T-helper 1 cell treated with Interleukin-12 subunit alpha and Interleukin-12 subunit beta and Interleukin-4 antibody, amounts not matched to agents 30 μg/mL and 1 μg/mL, for 36 hours (primary cell): ENCODE data around the gene TMEM139.
A peak's percentile ranks its signal among the peaks of the same experiment; 100 is the strongest.

Experiments used
- H3K27ac Mint-ChIP-seq: one replicate; pipeline ENCODE4 v1.8.0; 2021; ENCODE audit warnings: mild to moderate bottlenecking, mixed read lengths
- H3K27me3 Mint-ChIP-seq: one replicate; pipeline ENCODE4 v1.8.0; 2021; ENCODE audit warnings: low read depth, mixed read lengths
- H3K36me3 Mint-ChIP-seq: one replicate; pipeline ENCODE4 v1.8.0; 2021; ENCODE audit warnings: low read depth, mixed read lengths
- H3K4me1 Mint-ChIP-seq: one replicate; pipeline ENCODE4 v1.8.0; 2021; ENCODE audit warnings: low read depth, mixed read lengths
- H3K4me3 Mint-ChIP-seq: one replicate; pipeline ENCODE4 v1.8.0; 2021; ENCODE audit warnings: mild to moderate bottlenecking, moderate library complexity, mixed read lengths
- H3K9me3 Mint-ChIP-seq: one replicate; pipeline ENCODE4 v1.8.0; 2021; ENCODE audit warnings: mixed read lengths

TMEM139 gene

DNA sequence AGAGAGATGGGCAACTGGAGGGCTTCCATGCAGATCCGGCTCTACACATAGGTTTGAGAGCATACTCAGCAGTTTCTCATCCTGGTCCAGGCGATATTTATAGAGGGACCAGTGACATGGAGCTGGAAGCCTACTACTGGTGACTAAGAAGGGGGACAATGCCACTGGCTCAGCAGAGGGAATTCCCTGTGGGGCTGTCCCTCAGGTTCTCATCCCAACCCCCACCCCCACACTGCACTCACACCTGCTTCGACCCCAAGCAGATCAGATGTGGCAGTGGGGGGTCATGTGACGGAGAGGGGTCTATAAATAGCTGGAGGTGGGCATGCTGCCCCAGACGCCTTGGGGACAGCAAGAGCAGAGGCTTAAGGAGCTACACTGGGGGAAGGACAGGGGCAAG, 31.0 kb downstream of the TMEM139 start, which contains the start of gene CLCN1:
TSS of gene CLCN1 (plus strand) at position 336 of the 400 bp plus-strand sequence. CDS start 102 bp downstream, outside the sequence.
- H3K9me3 Mint-ChIP-seq, result no peaks in the 10 kb centered on the region
- no peak within 1 kb of the TSS for H3K4me3 Mint-ChIP-seq
- peaks cover 21% of the 10 kb centered on the region for H3K4me1 Mint-ChIP-seq
- H3K27me3 Mint-ChIP-seq, result peaks cover 18% of the 10 kb centered on the region
- H3K27ac Mint-ChIP-seq, result no peak within 1 kb of the TSS
- H3K36me3 Mint-ChIP-seq, result peaks cover 5% of the 10 kb centered on the region

DNA sequence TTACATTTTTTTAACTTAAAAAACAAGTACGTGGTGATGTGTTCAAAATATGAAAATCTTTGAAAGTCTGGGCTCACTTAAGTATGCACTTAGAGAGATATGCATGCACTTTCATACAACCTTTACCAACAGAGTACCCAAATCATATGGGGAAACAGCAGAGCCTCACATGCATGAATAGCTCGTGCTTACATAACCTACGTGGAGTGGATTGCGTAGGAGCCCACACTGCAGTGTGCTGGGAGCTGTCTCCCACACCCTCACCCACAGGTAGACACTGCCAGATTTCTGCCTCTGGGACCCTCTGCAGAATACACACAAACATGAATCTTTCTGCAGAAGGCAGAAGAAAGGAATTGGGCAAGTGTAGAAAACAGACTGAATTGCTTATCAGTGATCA, 31.7 kb downstream of the TMEM139 start:
- no peak overlapping the region for H3K27ac Mint-ChIP-seq
- no peaks in the 10 kb centered on the region for H3K9me3 Mint-ChIP-seq
- peaks cover 16% of the 10 kb centered on the region for H3K4me1 Mint-ChIP-seq
- peaks cover 18% of the 10 kb centered on the region for H3K27me3 Mint-ChIP-seq
- no peak overlapping the region for H3K4me3 Mint-ChIP-seq
- H3K36me3 Mint-ChIP-seq, result peaks cover 5% of the 10 kb centered on the region

DNA sequence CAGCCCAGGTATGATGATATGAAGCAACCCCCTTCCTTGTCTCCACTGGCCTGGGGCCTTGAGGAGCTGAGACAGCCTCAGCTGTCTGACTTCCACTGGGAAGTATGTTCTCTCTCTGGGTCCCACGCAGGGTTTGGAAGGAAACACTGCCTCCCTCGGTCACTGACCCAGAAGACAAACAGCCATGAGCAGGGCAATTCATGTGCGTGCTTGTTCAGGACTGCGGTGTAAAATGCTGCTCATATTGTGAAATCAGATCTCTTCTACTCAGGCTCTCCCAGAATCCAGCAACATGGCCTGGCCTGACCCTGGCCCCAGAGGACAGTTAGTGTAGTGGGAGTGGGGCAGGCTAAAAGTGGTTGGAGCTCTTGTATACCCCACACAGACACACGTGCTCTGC, 33.9 kb downstream of the TMEM139 start:
- H3K27ac Mint-ChIP-seq, result peak overlapping the region; percentile 37
- H3K4me1 Mint-ChIP-seq, result peaks cover 11% of the 10 kb centered on the region
- H3K9me3 Mint-ChIP-seq, result no peaks in the 10 kb centered on the region
- H3K36me3 Mint-ChIP-seq, result peaks cover 4% of the 10 kb centered on the region
- no peak overlapping the region for H3K4me3 Mint-ChIP-seq
- peaks cover 18% of the 10 kb centered on the region for H3K27me3 Mint-ChIP-seq

DNA sequence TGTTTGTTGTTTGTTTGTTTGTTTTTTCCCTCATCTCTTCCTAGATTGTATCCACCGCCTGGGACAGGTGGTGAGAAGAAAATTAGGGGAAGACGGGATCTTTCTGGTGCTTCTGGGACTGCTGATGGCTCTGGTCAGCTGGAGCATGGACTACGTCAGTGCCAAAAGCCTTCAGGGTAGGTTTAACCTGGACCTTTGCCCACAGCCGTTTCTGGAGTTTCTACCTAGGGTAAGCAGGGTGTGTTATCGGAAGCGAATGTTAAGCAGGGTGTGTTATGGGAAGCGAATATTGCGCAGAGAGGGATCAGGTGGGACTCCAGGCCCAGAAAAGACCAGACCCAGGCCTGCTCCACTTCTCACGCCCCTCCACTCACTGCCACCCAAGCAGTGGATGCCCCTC, 35.9 kb downstream of the TMEM139 start:
- peaks cover 3% of the 10 kb centered on the region for H3K36me3 Mint-ChIP-seq
- H3K4me3 Mint-ChIP-seq, result no peak overlapping the region
- peaks cover 27% of the 10 kb centered on the region for H3K27me3 Mint-ChIP-seq
- no peak overlapping the region for H3K27ac Mint-ChIP-seq
- no peaks in the 10 kb centered on the region for H3K9me3 Mint-ChIP-seq
- H3K4me1 Mint-ChIP-seq, result peaks cover 19% of the 10 kb centered on the region

DNA sequence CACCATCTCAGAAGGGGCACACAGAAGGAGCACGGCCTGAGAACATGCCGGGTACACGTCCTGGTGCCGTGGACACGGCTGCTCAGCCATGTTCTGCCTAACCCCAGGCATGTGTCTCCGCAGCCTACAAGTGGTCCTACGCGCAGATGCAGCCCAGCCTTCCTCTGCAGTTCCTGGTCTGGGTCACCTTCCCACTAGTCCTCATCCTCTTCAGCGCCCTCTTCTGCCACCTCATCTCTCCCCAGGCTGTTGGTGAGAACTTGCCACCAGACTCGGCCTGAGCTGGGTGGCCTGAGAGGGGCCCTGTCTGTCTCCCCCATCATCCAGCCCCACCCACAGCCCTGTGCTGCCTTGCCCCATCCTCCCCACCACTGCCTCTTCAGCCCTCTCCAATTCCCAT, 36.5 kb downstream of the TMEM139 start:
- no peak overlapping the region for H3K27ac Mint-ChIP-seq
- peaks cover 27% of the 10 kb centered on the region for H3K27me3 Mint-ChIP-seq
- peaks cover 3% of the 10 kb centered on the region for H3K36me3 Mint-ChIP-seq

DNA sequence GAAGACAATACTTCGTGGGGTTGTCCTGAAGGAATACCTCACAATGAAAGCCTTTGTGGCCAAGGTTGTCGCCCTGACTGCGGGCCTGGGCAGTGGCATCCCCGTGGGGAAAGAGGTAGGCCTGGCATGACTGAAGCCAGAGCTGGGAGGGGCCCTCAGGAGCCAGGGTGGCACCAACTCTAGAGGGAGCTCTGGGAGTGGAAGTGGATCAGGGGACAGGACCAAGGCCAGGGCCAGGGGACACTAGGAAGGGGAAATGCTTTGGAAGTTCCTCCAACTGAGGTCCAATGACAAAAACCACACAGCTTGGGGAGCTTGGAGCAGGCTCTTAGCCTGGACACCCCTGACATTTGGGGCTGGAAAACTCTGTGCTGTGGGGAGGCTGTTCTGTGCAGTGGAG, 37.0 kb downstream of the TMEM139 start:
- Mint-ChIP-seq H3K27ac (no peak overlapping the region), H3K4me3 (no peak overlapping the region), H3K9me3 (no peaks in the 10 kb centered on the region), H3K36me3 (peaks cover 3% of the 10 kb centered on the region), H3K4me1 (peaks cover 22% of the 10 kb centered on the region), H3K27me3 (peaks cover 25% of the 10 kb centered on the region)

More for the DNA sequence above, 36.5 kb downstream of the TMEM139 start:
- Mint-ChIP-seq H3K9me3 (no peaks in the 10 kb centered on the region), H3K4me3 (no peak overlapping the region), H3K4me1 (peaks cover 22% of the 10 kb centered on the region)

DNA sequence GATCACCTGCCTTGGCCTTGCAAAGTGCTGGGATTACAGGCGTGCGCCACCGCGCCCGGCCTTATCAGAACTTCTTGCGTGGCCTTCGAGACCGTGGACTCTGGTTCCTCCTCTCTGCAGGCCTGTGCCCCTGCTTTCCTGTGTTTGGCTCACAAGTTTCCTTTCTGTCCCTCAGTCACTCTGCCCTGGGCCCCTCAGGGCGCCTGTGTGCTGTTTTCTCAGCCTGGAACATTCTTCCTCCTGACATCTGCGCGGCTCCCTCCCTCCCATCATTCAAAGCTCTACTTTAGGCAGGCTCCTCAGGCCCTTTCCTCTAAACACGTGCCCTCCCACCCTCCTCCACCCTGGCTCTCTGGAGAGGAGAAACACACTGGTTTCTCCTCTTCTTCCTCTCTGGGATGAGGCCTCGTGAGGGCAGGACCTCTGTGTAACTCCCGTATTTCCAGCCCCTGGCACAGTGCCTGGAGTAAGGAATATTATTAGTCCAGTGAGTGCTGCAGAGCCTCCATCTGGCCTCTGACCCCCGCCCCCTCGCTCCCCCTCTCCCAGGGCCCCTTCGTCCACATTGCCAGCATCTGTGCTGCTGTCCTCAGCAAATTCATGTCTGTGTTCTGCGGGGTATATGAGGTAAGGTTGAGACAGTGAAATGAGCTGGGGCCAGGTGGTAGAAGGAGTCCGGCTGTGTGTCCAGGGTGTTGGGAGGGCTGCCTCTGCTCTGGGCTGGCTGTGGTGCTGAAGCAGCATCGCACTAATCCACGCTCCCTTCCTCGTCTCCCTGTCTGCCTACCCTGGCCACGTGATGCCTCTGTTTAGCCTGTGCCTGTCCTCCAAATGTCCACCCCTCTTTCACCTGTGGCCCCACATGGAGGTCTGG, 38.2 kb downstream of the TMEM139 start:
- Mint-ChIP-seq H3K4me3 (no peak overlapping the region), H3K36me3 (peaks cover 3% of the 10 kb centered on the region), H3K27ac (peak overlapping the region; percentile 11), H3K27me3 (peaks cover 22% of the 10 kb centered on the region), H3K9me3 (no peaks in the 10 kb centered on the region), H3K4me1 (peaks cover 19% of the 10 kb centered on the region)

DNA sequence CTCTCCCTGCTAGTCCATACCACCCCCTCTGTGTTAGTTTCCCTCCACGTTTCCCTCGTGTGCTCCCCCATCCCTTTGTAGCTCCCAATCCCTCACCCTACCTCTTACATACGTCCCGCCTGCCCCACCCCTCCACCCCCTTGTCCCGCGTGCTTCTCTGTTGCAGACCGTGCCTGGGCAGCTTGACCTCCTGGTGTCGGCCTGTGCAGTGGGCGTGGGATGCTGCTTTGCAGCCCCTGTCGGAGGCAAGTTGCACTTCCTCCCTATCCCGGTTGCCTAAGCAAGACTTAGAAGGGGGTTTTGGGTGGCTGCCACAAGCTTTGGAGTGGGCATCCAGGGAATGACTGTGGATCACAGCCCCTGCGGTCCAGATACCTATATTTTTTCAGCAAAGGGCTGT, 38.9 kb downstream of the TMEM139 start:
- Mint-ChIP-seq H3K4me3 (no peak overlapping the region), H3K4me1 (peaks cover 19% of the 10 kb centered on the region), H3K9me3 (no peaks in the 10 kb centered on the region), H3K36me3 (peaks cover 3% of the 10 kb centered on the region), H3K27ac (peak overlapping the region; percentile 11), H3K27me3 (peaks cover 21% of the 10 kb centered on the region)

DNA sequence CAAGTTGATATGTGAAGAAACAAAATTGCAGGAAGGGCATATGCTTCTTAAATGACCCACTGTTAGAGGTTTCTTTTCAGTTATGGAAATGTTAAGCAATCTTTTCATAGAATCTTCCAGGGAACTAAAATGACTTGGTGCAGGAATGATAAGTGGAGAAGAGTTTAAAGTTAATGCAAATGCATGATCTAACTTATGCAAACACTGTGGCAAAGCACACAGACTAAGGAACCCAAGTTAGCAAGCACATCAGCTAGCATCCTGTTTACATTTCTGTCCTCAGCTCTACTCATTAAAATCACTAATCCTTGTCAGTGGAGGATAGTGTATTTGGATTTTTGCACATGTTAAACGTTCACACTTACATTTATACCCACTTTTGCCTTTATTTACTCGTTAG, 40.5 kb downstream of the TMEM139 start:
- Mint-ChIP-seq H3K9me3 (no peaks in the 10 kb centered on the region), H3K4me1 (peaks cover 19% of the 10 kb centered on the region), H3K36me3 (peaks cover 3% of the 10 kb centered on the region), H3K27me3 (peaks cover 14% of the 10 kb centered on the region), H3K27ac (peak overlapping the region; percentile 64), H3K4me3 (peak overlapping the region; percentile 35)

DNA sequence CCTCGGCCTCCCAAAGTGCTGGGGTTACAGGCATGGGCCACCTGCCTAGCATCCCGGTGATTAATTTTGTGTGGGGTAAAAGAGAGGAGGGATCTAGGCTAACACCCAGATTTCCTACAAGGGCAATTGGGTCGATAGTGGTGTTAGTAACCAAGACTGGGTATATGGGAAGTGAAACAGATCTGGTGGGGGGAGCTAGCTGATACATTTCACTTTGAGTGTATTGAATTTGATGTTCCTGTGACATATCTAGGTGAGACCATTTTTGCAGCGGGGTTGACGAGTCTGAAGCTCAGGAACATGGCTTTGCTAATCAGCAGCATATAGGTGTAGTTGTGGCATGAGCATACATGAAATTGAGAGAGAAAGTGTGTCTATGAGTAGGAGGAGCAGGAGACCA, 43.1 kb downstream of the TMEM139 start:
- no peak overlapping the region for H3K4me3 Mint-ChIP-seq

DNA sequence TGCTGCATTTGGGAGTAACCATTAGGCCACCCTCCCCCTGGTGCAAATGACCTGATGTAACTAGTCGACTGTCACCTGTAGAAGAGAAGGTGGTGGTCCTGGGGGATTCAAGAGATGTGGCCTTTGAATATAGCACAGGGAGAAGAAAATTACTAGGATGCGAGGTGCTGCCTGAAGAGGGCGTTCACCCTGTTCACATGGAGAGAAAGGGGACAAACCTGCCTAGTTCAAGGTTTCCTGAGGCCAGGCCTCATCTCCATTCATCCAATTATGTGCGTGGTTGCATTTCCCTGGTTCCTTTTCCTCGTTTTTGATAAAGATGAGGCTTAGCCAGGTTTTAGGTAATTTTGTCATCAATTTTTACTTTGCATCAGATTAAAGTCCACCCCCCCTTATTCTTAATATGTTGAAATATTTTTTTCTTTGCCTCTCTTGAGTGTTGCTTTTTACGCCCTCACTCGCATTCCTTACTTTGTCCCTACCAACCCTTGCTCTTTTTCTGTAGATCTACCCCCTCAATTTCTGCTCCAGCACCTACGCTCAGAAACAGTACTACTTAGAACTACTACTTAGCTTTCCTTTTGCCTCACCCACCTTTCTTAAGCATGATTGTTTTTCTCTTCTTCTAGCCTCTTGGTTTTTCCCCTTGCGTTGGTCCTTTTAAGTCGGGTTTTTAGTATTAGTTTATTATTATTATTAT, 44.9 kb downstream of the TMEM139 start:
- Mint-ChIP-seq H3K4me1 (peaks cover 14% of the 10 kb centered on the region), H3K36me3 (peaks cover 3% of the 10 kb centered on the region), H3K27ac (no peak overlapping the region), H3K27me3 (peaks cover 30% of the 10 kb centered on the region), H3K9me3 (no peaks in the 10 kb centered on the region), H3K4me3 (no peak overlapping the region)

More for the DNA sequence above, 43.1 kb downstream of the TMEM139 start:
- Mint-ChIP-seq H3K9me3 (no peaks in the 10 kb centered on the region), H3K27me3 (peaks cover 22% of the 10 kb centered on the region), H3K4me1 (peaks cover 17% of the 10 kb centered on the region), H3K36me3 (peaks cover 3% of the 10 kb centered on the region), H3K27ac (no peak overlapping the region)

DNA sequence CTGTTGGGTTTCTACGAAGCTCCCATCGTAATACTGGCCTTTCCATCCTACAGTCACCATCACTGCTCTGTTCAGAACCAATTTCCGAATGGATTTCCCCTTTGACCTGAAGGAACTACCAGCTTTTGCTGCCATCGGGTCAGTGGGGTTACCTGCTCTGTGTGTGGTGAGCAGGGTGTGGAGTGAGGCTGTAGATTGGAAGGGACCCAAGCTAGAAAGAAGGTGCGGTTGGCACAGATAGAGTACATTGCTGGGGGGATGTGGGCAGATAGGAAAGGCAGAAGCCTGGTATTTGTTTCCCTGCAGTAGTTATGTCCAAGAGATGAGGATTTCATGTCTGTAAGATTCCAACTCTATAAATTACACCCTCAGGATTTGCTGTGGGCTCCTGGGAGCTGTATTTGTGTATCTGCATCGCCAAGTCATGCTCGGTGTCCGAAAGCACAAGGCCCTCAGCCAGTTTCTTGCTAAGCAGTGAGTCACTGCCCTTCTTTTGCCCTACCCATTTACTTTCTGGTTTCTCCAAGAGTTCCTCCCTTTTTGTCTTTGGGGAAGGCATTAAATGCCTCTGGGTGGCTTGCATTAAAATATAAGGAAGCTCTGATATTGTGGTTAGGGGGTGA, 46.5 kb downstream of the TMEM139 start:
- Mint-ChIP-seq H3K27me3 (peaks cover 39% of the 10 kb centered on the region), H3K36me3 (no peaks in the 10 kb centered on the region), H3K27ac (no peak overlapping the region), H3K4me3 (no peak overlapping the region), H3K9me3 (no peaks in the 10 kb centered on the region), H3K4me1 (peaks cover under 1% of the 10 kb centered on the region)

DNA sequence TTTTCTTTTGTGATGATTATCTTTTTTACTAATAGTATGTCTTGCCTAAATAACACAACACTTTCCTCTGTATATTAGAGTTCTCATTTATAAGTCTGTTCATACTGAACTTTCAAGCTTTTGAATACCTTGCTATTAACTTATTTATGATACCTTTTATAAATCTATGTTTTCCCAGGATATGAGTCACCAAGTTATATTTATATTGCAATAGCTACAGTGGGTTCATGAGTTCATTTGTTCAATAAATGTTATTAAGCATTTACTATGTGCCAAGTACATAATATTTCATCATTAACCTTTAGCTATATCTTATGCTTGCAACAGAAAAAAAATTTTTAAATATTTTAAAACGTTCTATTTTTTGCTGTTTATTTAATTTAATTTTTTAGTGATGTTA, 49.5 kb downstream of the TMEM139 start:
- no peak overlapping the region for H3K27ac Mint-ChIP-seq
- no peak overlapping the region for H3K4me3 Mint-ChIP-seq
- H3K9me3 Mint-ChIP-seq, result no peaks in the 10 kb centered on the region
- no peaks in the 10 kb centered on the region for H3K4me1 Mint-ChIP-seq
- H3K36me3 Mint-ChIP-seq, result no peaks in the 10 kb centered on the region
- H3K27me3 Mint-ChIP-seq, result peaks cover 55% of the 10 kb centered on the region

DNA sequence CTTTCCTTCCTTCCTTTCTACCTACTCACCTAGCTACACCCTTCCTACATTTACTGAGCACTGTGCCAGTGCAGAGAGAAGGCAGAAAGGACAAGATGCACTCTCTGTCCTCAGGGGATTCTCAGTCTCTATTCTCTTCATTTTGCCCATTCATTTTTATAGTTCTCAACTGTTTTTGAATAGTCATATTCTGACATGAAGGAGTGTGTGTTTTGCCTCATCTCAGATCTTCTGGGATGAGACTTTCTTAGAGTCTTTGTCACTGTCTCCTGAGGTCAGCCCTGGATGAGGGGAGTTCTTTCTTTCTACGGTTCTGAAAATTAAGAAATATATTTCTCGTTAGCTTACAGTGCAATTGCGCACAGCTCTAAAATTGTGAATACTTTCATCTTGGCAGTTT, 52.5 kb downstream of the TMEM139 start:
- peaks cover 64% of the 10 kb centered on the region for H3K27me3 Mint-ChIP-seq
- no peaks in the 10 kb centered on the region for H3K9me3 Mint-ChIP-seq
- no peak overlapping the region for H3K4me3 Mint-ChIP-seq
- H3K36me3 Mint-ChIP-seq, result no peaks in the 10 kb centered on the region
- no peaks in the 10 kb centered on the region for H3K4me1 Mint-ChIP-seq
- no peak overlapping the region for H3K27ac Mint-ChIP-seq
